H54 (cell line): ENCODE results near the gene TMEM74B.

Source experiments
- DNase-seq: peaks from one replicate; pipeline ENCODE4 v3.0.0; 2011; ENCODE audit warnings: low spot score, mixed read lengths; ENCODE audit not compliant: insufficient read length
- FAIRE-seq: peaks from 3 replicates; lab custom pipeline; 2011; peaks lifted over from hg19 to GRCh38; lab: Jason Lieb, UNC
- POLR2A ChIP-seq: IDR thresholded peaks from 2 replicates; pipeline ENCODE4 v1.6.1; 2011; ENCODE audit warnings: low read depth, mild to moderate bottlenecking, low read length

TMEM74B gene

GRCh38 chr20:1180949-1181348, 3.8 kb downstream of the TMEM74B start:
- no peak for TF ChIP-seq POLR2A
- no peak for DNase-seq
- no peak for FAIRE-seq

GRCh38 chr20:1178623-1179022, 6.2 kb downstream of the TMEM74B start:
- DNase-seq (no peak), FAIRE-seq (no peak)
- TF ChIP-seq POLR2A, result no peak

GRCh38 chr20:1178103-1178502, 6.7 kb downstream of the TMEM74B start:
- TF ChIP-seq POLR2A, result no peak
- FAIRE-seq (no peak), DNase-seq (no peak)

DNA sequence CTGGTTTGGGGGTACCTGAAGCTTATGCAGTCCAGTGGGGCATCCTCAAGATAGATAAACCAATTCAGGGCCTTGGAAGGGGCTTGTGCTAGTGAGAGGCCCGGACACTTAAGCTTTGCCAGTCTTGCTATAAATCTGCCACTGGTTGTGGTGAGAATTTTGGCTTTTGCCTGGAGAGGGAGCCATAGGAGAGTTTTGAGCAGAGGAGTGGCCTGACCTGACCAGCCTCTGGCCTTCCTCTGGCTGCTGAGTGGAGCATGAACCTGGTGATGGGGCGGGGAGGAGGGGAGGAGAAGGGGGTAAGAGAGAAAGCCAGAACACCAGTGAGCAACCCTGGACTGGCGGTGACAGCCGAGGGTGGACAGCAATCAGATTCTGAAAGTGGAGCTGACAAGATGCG, 7.1 kb downstream of the TMEM74B start:
- TF ChIP-seq POLR2A, result no peak
- FAIRE-seq, result no peak
- DNase-seq, result peak; percentile 48

DNA sequence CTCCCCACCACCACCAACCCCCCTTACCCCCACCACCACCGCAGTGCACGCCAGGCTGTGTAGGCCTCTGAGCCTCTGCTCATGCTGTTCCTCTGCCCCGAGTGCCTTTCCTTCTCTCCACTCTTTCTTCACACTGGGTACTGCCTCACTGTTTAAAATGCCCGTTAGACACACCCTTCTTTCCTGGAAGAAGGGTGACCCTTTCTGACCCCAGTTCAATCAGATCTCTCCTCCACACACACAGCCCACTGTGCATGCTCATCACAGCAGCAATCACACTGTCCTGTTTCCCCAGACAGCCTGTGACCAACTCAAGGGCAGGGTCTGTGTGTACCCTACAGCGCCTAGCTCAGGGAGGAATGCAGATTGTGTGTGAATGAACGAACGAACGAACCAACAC, 10.0 kb downstream of the TMEM74B start:
- no peak for FAIRE-seq
- DNase-seq, result no peak
- TF ChIP-seq POLR2A, result no peak

DNA sequence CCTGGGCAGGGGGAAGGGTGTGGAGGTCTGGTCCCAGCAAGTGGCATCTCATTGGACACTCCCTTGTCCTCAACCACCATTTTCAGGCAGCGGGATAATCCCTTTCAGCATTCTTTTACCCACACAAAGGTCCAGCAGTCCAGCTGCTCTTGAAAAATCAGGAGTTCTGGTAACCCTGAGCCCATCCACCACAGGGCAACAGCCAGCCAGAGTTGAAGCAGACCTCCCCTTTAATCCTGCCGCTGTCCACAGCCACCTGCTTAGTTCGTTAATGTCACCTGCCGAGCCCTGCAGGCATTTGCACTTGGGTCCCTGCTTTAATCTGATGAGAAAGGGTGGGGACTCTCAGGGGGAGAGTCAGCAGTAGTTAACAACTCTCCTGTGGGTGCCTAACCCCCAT, 11.1 kb downstream of the TMEM74B start:
- no peak for FAIRE-seq
- TF ChIP-seq POLR2A, result no peak
- no peak for DNase-seq

DNA sequence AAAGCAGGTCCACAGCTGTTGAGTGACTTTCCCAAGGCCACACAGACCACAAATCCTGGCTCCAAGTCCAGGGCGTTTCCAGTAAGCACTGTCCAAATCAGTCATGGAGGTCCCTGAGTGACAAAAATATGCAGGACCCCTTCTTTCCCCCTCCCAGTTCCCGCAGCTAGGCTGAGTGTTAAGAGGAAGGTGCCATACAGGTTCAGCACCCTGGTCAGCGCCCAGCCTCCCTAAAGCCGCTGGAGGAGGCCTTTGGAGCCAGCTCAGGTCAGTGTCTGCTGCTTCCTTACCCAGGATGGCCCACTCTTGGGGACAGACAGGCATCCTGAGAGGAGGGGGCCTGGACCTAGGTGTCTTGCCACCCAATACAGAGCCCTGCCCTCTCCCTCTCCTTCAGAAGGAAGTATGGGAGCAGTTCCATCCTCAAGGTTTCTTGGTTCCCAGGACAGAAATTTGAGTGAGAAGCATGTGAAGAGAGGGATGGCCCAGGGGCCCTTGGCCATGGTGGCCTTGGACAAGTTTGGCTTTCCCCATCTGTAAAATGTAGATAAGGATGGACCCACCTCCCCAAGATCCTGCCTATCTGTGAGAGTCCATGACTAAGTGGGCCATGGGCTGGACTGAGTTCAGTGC, 13.2 kb downstream of the TMEM74B start:
- FAIRE-seq (no peak), DNase-seq (no peak)
- no peak for TF ChIP-seq POLR2A

DNA sequence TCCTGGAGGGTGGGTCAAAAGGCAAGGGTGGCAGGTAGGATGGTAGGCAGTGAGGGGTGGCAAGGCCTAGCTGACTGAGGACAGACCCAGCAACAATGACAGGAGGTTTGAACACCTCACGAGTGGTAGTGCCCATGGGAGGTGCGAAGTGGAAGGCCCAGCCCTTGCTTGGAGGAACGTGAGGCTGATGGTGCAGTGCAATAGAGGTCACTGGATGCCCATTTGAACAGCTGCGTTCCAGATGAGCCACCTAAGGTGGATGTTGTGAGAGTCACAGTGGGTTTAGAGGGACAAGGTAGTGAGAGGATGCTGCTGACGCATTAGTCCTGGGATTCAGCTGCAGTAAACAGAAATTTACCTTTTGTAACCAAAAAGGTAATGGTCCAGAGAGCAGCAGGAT, 15.6 kb downstream of the TMEM74B start:
- TF ChIP-seq POLR2A, result no peak
- FAIRE-seq (no peak), DNase-seq (no peak)

DNA sequence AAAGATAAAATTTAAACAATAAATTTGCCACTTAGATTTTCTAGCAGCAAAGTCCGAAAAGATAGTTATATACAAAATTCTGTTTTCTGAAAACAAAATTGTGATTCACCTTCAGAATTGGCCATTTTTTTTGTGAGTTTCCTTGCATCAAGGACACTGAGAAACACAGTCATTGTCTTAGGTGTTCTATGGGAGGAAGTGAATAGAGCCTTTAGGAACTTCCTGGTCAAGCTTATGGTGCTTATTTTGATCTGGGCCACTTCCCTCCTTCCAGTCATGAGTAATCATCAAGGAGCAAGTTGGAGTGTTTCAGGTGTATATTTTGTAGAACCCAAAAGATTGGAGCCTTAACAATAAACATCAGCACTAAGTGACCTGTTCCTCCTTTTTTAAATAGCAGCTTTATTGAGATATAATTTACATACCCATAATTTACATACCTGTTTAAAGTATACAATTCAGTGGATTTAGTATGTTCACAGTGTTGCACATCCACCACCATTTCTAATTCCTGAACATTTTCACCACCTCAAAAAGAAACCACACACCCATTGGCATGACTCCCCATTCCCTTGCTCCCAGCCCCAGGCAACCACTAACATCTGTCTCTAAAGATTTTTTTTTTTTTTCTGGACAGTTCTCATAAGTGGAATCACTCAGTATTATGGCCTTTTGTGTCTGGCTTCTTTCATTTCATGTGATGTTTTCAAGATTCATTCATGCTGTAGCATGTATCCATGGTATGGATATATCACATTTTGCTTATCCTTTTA, 17.6 kb downstream of the TMEM74B start:
- FAIRE-seq, result no peak
- no peak for DNase-seq

DNA sequence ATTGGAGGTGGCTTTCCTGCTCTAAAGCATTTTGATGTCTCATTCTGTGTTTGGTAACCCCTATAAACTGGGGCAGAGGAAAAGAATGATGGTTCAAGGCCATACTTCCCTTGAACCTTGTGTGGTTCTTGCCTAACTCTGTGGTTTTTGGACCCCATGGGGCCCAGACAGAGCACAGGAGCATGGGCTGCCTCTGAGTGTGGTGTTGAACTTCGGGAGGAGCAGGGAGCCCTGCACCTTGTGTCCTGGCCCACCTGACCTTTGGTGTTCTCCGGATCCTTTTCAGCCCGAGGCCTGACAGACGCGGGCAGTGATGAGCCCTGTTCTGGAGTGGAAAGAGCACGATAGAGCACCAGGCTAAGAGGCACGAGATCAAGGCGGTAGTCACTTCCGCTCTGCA, 18.8 kb downstream of the TMEM74B start:
- DNase-seq, result no peak
- no peak for TF ChIP-seq POLR2A
- no peak for FAIRE-seq

More for the DNA sequence above, 17.6 kb downstream of the TMEM74B start:
- TF ChIP-seq POLR2A, result no peak

GRCh38 chr20:1165521-1165920, 19.3 kb downstream of the TMEM74B start:
- no peak for TF ChIP-seq POLR2A
- DNase-seq (no peak), FAIRE-seq (no peak)

GRCh38 chr20:1164871-1165270, 19.9 kb downstream of the TMEM74B start:
- TF ChIP-seq POLR2A, result no peak
- DNase-seq (no peak), FAIRE-seq (no peak)

DNA sequence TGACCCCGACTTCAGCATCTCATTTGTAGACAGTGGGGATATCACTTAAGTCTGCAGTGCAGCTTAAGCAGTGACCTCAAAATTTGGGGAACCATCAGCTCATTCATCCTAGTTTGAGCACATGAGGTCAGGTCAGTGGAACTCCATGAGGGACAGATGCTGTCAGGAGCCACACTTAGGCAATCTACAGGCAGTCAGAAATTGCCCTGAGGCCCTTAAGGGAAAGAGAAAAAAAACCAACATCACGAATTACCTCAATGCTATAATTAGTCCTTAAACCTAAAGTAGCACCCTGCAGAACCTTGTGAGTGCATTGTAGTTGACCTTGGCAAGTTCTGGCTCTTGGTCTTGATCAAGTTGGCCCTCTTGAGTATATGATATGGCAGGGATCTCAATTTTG, 21.1 kb downstream of the TMEM74B start:
- TF ChIP-seq POLR2A, result no peak
- DNase-seq (no peak), FAIRE-seq (no peak)

- no peak for DNase-seq
- TF ChIP-seq POLR2A, result no peak
- FAIRE-seq, result no peak
Measured at GRCh38 chr20:1163105-1163504, 21.7 kb downstream of the TMEM74B start.

- no peak for DNase-seq
- FAIRE-seq, result no peak
Measured at GRCh38 chr20:1160991-1161390, 23.8 kb downstream of the TMEM74B start.

More at GRCh38 chr20:1160991-1161390, 23.8 kb downstream of the TMEM74B start:
- TF ChIP-seq POLR2A, result no peak
